ENCODE results near the gene TEC.
"Not testable (repeated sequence)": the region's sequence is repeated elsewhere in the genome, so short reads cannot be mapped to it uniquely, and the experiment has no call there.

Gene TEC

GRCh38 chr4:48305508-48305907, 35.9 kb upstream of the TEC start:
- TF ChIP-seq CTCF (IDR thresholded peaks at IDR 0.05; ENCODE audit: low read depth, low read length), result no peak
- DNase-seq (ENCODE audit: low read depth, low spot score), result no peak
- H3K4me3 ChIP-seq (ENCODE audit: low read depth, low read length), result no peak overlapping the region
- in situ Hi-C loops (cut with HindIII; ENCODE audit: low sequenced_read_pairs), result no loop called here

GRCh38 chr4:48300004-48300403, 30.4 kb upstream of the TEC start:
- in situ Hi-C loops (cut with HindIII; ENCODE audit: low sequenced_read_pairs), result no loop called here
- DNase-seq (ENCODE audit: low read depth, low spot score), result peak; percentile 38
- TF ChIP-seq CTCF (IDR thresholded peaks at IDR 0.05; ENCODE audit: low read depth, low read length), result no peak
- no peak overlapping the region for H3K4me3 ChIP-seq (ENCODE audit: low read depth, low read length)

- DNase-seq (ENCODE audit: low read depth, low spot score), result no peak
- TF ChIP-seq CTCF (IDR thresholded peaks at IDR 0.05; ENCODE audit: low read depth, low read length), result no peak
- no peak overlapping the region for H3K4me3 ChIP-seq (ENCODE audit: low read depth, low read length)
- in situ Hi-C loops (cut with HindIII; ENCODE audit: low sequenced_read_pairs), result no loop called here
Observed at GRCh38 chr4:48299560-48299959, 29.9 kb upstream of the TEC start.

- H3K4me3 ChIP-seq (ENCODE audit: low read depth, low read length), result no peak overlapping the region
- in situ Hi-C loops (cut with HindIII; ENCODE audit: low sequenced_read_pairs), result no loop called here
- DNase-seq (ENCODE audit: low read depth, low spot score), result no peak
- no peak for TF ChIP-seq CTCF (IDR thresholded peaks at IDR 0.05; ENCODE audit: low read depth, low read length)
Observed at GRCh38 chr4:48297256-48297846, 27.7 kb upstream of the TEC start.

GRCh38 chr4:48296365-48296764, 26.7 kb upstream of the TEC start:
- DNase-seq (ENCODE audit: low read depth, low spot score), result no peak
- in situ Hi-C loops (cut with HindIII; ENCODE audit: low sequenced_read_pairs), result no loop called here
- no peak overlapping the region for H3K4me3 ChIP-seq (ENCODE audit: low read depth, low read length)
- no peak for TF ChIP-seq CTCF (IDR thresholded peaks at IDR 0.05; ENCODE audit: low read depth, low read length)

- DNase-seq (ENCODE audit: low read depth, low spot score), result no peak
- no peak for TF ChIP-seq CTCF (IDR thresholded peaks at IDR 0.05; ENCODE audit: low read depth, low read length)
- no peak overlapping the region for H3K4me3 ChIP-seq (ENCODE audit: low read depth, low read length)
- in situ Hi-C loops (cut with HindIII; ENCODE audit: low sequenced_read_pairs), result no loop called here
Observed at GRCh38 chr4:48295116-48295515, 25.5 kb upstream of the TEC start.

GRCh38 chr4:48292218-48292790, 22.7 kb upstream of the TEC start:
- DNase-seq (ENCODE audit: low read depth, low spot score); H3K4me3 ChIP-seq (ENCODE audit: low read depth, low read length); in situ Hi-C loops (cut with HindIII; ENCODE audit: low sequenced_read_pairs): not testable (repeated sequence)
